GM18873 (cell line): ENCODE results near the gene LMBRD1.
"Not testable (repeated sequence)": the region's sequence is repeated elsewhere in the genome, so short reads cannot be mapped to it uniquely, and the experiment has no call there.

ENCODE experiments used
- ATAC-seq: cut with Tn5 transposase; IDR thresholded peaks from one replicate; pipeline ENCODE4 v1.9.1; 2021; ENCODE audit warnings: mild to moderate bottlenecking, moderate library complexity, moderate number of reproducible peaks; ENCODE audit not compliant: unreplicated experiment, low FRiP score

LMBRD1 gene

DNA sequence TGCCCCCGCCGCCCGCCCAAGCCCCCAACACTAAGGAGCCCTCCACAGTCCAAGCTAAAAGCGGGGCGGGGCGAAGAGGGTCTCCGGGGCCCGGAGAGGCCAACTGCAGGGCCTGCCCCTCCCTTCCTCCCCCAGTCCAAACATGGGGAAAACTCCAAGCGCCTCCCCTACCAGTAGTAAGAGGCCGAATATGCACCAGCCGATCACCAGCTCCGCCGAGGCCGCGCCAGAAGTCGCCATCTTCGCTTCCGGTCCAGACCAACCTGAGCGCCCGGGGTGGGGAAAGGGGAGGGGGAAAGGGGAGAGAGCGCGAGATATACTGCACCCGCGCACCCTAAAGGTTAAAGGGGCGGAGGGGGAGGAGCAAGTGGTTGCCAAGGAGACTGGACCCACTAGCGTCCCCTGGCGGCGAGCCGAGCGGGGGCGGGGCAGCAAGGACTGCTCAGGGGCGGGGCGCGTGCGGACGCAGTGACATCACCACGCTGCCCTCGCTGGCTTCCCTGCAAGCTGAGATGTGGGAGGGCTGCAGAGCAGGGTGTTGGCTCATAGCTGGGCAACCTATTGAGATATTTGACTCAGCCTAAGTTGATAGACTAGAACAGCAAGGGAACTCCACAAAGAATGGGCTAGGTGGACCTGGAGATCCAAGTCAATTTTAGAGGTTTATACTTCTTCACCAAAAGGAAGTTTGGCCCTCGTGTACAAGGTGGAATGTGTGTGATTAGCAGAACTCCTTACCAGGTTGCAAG is at the start of gene LMBRD1:
TSS of gene LMBRD1 (minus strand) at position 369 of the 749 bp plus-strand sequence. CDS start at position 240, 129 bp downstream.
- peak; percentile 95 for ATAC-seq

DNA sequence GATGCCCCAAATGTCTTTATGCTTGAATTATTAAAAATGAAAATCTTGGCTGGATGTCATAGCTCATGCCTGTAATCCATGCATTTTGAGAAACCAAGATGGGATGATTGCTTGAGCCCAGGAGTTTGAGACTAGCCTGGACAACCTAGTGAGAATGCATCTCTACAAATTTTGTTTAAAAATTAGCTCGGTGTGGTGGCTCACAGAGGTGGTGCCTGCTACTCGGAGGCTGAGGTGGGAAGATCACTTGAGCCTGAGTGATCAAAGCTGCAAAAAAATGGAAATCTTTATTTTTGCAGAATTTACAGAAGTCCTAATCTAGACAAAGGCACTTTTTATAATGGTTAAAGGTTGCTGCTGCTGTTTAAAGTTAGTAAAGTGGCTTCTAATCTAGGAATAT is 49.5 kb upstream of the LMBRD1 start:
- ATAC-seq: no peak

DNA sequence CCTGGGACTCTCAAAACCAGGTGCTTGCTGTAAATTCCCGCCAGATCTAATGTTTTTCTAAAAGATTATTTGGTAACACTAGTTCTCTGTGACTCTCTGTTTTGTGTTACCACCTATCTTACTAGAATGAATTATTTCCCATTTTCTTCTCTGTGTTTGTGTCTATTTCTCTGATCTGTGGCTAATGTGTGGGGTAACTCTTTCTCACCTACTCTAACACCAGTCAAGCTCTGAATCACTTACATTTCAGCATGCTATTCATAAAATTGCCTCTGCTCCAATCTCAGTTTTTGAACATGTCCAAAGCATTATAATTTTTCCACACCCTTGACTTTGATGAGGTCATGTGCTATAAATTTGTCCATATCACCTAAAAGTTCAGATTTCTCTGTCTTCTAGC is 46.4 kb upstream of the LMBRD1 start:
- ATAC-seq: no peak

DNA sequence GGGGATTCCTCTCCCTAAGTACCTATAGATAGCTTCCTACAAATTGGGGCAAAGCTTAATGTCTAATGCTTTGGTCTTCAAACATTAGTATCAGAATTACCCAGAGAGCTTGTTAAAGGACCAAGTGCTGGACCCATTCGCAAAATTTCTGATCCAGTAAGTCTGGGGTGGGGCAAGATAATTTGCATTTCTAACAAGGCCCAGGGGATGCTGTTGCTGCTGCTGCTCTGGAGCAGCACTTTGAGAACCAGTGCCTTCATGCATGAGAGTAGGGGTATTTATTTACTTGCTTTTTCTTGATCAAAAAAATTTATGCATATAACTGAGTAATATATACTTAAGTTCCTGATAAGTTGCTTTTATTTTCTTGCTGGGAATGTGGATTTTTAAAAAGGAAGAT is 45.1 kb upstream of the LMBRD1 start:
- no peak for ATAC-seq

DNA sequence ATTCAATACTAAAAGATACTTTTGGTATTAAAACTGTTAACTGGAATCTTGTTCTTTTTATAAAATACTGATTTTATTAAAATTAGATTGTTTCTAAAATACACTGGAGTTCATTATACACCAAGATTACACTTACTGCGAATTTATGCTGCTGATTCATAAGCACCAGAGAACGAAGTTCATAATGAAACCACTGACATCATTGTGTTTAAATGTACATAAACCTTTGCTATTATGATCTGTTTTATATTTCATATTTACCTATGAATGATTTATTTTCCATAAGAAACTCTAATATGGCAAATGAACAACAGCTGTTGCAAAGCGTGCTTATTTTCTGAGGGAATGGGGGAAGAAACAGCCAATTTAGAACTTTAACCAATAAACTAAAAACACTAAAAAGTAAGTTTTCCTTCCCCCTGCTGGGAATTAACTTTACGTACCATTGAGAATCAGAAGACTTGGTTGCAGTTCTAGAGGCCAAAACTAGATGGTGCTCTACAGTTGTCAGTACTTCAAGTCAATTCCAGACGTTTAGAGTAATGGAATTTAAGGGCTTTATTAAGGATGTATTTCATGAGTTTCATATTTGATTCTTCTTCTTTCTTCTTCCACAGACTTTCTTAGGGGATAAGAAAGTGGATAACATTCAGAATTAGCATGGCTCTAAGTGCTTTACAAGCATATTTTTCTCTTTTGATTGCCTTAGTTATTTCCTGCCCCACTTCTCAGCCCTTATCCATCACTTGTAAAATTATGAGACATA is 38.8 kb upstream of the LMBRD1 start:
- ATAC-seq: peak; percentile 67

DNA sequence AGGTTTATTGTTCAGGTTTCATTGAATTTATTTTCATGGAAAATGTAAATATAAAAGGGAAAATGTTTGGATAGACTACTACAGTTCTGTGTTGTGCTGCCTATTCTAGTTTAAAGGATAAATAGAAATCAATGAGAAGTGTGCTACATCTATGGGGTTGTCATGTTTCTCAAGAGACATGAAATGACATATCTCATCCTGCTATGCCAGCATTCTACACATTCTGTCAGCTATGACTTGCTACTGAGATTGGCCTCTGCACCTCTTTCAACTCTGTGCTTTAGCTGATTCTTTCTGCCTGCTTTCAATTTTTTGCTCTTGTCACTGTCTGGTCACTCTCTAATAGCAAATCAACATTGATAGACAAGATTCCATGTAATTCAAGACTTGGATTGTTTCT is 35.7 kb upstream of the LMBRD1 start:
- ATAC-seq: no peak

DNA sequence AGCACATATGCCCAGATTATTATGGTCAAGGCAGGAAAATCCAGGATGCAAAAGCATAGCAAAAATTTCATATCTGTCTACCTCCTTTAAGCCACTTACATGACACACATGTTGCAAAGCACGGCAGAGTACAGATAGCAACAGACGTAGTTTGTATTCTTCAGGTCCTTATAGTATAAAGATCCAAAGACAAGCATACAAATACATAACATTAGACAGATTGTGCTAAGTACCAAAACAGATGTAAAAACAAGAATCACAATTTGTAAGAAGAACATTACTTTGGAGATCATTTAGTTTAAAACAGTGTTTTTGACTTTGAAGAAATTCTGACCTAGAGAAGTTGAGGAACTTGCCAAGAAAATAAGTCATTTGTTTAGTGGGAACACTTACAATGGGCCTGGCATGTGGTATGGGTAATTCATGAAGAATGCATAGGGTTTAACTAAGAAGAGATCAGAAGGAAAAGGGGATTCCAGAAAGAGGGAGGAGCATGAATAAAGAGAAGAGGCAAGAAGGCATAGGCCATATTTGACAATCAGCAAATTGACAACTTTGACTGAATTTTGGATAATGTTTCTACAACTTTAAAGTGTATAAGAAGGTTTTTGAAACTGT is 30.6 kb upstream of the LMBRD1 start:
- ATAC-seq: no peak

DNA sequence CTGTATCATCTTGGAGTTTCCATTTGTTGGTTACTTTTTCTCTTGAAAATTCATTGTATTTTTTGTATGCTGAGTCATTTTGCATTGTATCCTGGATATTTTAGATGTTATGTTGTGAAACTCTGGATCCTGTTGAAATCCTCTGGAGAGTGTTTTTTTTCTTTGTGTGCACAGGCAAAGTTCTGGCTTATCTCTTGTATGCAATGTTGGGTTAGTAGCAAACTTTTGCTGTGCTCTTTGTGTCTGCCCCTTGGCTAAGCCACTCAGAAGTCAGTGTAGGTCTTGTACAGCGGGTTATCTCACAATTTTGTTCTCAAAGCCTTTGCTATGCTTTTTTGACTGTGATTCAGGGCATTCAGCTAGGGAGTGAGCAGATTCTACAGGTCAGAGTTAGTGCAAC is 29.1 kb upstream of the LMBRD1 start:
- no peak for ATAC-seq

DNA sequence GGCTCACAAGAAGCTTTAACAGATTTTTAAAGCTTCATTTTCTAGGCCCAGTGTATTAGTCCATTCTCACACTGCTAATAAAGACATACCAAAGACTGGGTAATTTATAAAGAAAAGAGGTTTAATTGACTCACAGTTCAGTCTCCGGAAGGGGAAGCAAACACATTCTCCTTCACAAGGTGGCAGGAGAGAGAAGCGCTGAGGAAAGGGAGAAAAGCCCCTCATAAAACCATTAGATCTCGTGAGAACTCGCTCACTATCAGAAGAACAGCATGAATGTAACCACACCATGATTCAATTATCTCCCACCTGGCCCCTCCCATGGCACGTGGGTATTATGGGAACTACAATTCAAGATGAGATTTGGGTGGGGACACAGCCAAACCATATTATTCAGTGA is 27.5 kb upstream of the LMBRD1 start:
- ATAC-seq: not testable (repeated sequence)

DNA sequence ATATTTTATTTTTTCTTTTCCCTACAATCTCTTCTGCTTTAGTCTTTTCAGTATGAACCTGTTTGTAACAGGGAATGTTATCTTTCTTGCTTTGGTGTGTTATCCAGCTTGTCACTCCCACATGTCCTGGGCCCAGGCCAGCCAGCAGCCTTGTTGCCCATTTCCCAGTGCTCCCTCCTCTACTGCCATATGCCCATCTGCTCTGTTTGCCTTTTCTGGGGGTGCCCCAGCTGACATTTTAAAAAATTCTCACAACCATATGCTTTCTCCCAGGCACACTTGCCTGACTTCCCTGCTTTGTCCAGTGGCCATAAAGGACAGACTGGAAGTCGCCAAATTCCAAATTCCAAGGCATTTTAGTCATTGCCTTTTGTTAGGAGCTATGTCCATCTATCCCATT is 23.6 kb upstream of the LMBRD1 start:
- ATAC-seq: no peak

DNA sequence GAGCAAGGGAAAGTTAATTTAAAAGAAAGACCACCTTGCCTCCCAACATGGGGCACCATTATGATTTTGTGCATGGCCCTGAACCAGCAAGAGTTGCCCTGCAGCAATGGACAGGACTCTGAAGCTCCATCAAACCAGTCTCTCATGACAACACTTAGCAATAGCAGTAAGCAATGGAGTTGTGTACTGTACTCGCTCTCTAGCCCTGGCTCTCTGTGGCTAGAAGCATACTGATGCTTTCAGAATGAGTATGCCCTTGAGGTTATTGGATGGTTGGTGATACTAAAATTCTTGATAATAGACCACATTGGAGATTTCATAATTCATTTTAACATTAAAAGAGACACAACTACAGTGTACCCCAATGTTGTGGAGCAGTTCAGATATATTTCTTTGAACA is 23.2 kb upstream of the LMBRD1 start:
- ATAC-seq: no peak

DNA sequence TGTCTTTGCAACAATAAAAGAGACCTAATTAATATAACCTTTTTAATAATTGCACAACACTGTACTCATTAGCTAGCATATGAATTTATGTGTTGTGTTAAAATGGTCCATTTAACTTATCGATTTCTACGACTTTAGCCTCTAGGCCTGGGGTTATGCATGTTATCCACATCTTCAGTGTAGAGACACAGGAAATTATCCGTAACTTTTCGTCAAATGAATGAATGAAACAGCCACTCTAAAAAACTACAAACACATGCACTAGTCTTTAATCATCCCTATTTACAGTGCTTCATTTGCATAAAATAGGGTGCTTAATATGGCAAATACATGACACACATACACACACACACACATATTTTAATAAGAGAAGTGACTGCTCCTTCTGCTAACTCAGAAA is 22.3 kb upstream of the LMBRD1 start:
- no peak for ATAC-seq

DNA sequence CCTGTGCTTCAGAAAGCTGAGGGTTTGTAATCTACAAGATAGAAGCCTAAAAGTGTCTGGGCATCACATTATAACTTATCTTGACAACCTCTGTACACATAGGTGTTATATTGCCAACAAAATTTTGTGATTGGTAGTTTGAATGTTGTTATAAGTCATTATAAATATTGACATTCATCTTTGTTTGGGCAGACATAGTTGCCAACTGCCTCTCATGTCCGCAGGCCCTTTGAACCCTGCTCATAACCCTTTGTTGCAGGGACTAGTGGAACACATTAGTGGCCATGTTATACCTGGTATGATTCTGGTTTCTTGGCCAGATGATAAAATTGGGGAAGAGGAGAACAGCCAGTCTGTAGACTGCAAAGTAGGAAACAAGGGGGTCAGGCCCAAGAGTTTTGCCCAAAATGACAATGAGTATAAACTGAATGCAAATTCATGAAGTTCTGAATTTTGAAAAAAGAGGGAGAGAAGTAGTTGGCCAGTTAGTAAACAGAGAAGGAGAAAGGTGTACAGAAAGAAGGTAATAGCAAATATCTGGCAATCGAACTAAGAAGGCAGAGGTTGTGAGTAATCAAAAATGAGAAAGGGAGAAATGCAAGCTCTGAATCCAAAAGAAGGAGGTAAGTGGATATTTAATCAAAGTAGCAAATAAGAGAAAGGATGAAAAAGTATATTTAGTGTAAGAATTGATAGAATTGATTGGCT is 21.6 kb upstream of the LMBRD1 start:
- no peak for ATAC-seq

DNA sequence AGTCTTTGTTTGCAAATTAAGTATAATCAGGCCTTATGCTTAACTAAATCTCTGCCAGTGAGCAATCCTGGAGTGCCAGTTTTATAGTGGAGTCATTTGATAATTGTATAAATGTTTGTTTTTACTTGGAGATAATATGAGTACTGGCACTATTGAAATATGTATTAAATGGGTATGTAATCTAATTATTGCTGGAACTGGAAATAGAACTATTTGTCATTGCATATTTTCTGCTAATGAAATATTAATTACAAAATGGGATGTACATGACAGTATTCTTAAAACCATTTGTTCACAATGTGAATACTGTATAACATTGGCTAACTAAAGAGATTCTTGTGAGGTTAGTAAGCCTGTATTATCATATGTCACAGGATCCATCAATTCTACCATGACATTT is 20.5 kb upstream of the LMBRD1 start:
- no peak for ATAC-seq

DNA sequence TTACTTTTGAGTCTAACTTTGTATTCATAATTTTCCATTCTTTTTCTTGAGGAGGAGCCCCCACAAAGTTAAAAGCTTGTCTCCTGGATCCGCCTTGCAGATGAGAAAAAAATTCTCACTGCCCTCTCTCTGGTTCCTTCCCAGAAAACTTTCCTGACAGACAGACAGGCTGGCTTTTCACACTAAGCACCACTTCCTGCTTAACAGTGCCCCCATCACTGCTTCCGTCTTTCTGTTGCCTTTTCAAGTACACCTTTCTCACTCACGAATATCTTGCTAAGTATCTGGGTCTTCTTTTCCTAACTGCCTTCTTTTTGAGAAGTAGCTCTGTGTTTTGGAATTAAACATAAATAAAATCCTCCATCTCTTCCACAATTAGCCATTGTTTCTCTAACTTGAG is 19.8 kb upstream of the LMBRD1 start:
- ATAC-seq: no peak

DNA sequence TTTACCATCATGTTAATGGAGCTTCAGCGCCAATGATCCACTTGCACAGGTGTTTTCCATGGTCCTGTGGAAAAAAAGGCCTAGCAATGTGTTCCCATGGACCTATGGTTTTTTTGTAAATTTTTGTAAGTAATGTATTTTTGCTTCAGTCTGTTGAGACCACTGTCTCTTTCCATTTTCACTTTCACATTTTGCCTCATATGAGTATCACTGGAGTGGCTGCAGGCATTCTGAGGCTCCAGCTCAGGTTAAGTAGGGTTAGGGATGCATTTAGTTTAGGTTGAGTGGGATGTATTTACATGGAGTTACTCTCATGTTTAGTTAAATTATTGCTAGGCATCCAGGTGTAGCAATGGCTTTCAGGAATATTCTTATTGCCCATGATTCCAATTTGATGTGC is 19.2 kb upstream of the LMBRD1 start:
- ATAC-seq: peak; percentile 68

DNA sequence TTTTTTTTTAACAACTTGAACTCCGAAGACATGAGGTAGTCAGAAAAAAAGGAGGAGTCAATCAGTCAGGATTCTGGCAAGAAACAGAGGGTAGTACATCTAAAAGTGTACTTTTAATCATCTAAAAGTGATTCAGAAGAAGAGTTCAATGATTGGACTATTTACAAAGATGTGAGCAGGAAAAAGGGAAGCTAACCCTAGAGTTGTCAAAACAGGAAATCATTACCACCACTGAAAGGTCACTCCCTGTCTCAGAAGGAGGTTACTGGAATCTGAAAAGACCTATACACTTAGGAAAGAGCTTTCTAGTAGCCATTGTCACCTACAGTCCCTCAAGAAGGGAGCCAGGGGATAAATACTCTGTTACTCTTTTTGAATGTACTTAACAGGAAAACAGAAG is 16.7 kb upstream of the LMBRD1 start:
- peak; percentile 54 for ATAC-seq

DNA sequence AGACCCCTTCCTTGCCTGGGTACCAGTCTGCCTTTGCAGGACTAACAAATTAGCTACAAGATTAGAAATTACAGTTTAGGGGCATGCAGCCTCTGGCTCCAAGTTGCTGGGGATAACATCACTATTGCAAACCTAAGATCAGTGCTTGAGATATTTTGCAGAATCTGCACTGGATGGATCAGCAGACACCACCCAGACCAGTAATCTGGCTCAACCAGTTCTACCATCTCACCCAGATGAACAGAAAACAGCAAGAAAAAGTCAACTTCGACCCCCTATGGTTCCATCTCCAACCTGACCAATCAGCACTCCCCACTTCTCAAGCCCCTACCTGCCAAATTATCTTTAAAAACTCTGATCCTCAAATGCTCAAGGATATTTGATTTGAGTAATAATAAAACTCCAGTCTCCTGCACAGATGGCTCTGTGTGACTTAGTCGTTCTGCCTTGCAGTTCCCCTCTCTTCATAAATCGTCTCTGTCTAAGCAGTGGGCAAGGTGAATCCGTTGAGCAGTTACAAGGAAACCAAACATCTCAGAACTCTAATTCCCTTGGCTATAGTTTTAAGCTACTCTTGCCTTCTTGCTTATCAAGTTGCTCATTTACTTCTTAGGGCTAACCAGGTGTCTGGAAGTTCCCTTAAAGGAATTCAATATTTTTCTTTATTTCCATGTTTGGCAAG is 16.1 kb upstream of the LMBRD1 start:
- ATAC-seq: no peak

DNA sequence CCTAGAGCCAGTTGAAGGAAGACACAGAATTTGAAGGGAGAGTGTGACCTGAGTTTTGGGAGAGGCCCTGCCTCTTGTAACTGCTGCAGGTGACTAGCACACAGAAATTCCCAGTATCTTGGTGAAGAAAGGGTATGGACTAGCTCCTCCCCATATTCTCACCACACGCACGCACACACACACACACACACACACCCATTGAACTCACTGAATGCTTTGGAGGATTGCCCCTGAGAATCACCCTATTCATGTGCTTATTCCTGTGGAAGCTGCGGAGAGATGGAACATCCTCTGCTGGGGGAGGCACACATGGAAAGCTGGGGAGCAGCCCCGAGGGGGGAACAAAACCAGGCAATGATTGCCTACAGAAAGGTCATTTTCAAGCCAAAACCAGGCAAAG is 6.2 kb upstream of the LMBRD1 start:
- ATAC-seq: no peak

DNA sequence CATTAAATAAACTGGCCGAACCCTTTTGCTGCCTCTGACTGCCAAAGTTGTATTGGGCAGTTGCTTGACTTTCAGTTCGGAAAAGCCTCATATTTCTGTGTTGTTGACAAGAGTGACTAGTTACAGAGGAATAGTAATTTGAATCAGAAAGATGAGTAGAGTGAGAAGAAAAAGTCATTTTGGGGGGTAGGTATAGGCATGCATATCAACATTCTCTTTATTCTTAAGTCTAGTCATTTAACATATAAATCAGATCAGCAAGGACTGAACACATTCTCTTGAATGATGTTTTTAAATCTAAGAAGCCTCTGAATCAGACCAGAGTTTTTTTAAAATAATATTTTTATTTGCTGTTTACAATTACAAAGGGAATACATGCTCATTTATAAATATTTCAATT is 4.9 kb upstream of the LMBRD1 start:
- no peak for ATAC-seq
